NB4 (cell line): ENCODE results near the gene AGAP1.

Experiments
- DNase-seq: peaks from one replicate; pipeline ENCODE4 v3.0.0; 2010; ENCODE audit warnings: low read depth
- H3K4me3 ChIP-seq: one replicate; pipeline ENCODE4 v1.5.1; 2011; ENCODE audit warnings: mild to moderate bottlenecking, low read depth, low read length, moderate library complexity
- CTCF ChIP-seq: IDR thresholded peaks from one replicate; pipeline ENCODE4 v1.5.1; 2012; ENCODE audit warnings: low read depth, low read length
- MAX ChIP-seq: IDR thresholded peaks from 2 replicates; pipeline ENCODE4 v1.6.1; 2011; ENCODE audit warnings: low read depth, low read length
- MYC ChIP-seq: IDR thresholded peaks from 2 replicates; pipeline ENCODE4 v1.6.1; 2011; ENCODE audit warnings: low read depth, low read length
- POLR2A ChIP-seq: IDR thresholded peaks from 2 replicates; pipeline ENCODE4 v1.6.1; 2011; ENCODE audit warnings: mild to moderate bottlenecking; ENCODE audit not compliant: insufficient read length; ENCODE audit errors: extremely low read depth

AGAP1 gene

GRCh38 chr2:235900631-235901030, 406.8 kb downstream of the AGAP1 start:
- DNase-seq, result no peak
- TF ChIP-seq POLR2A (no peak), MYC (no peak), MAX (no peak), CTCF (no peak)
- H3K4me3 ChIP-seq, result no peak overlapping the region

- DNase-seq, result no peak
- H3K4me3 ChIP-seq, result no peak overlapping the region
- TF ChIP-seq POLR2A (no peak), MAX (no peak), MYC (no peak), CTCF (no peak)
These were observed 407.4 kb downstream of the AGAP1 start for GRCh38 chr2:235901243-235901642.

- TF ChIP-seq MYC, result no peak
- H3K4me3 ChIP-seq, result no peak overlapping the region
- DNase-seq, result peak; percentile 15
These were observed 410.1 kb downstream of the AGAP1 start for GRCh38 chr2:235903782-235904584.

- TF ChIP-seq CTCF (no peak), MYC (no peak), MAX (no peak), POLR2A (no peak)
- peak; percentile 30 for DNase-seq
These were observed 410.7 kb downstream of the AGAP1 start for GRCh38 chr2:235904585-235904931.

GRCh38 chr2:235908826-235909225, 415.0 kb downstream of the AGAP1 start:
- TF ChIP-seq POLR2A (no peak), CTCF (no peak), MYC (no peak), MAX (no peak)
- no peak overlapping the region for H3K4me3 ChIP-seq
- DNase-seq, result no peak

More at GRCh38 chr2:235904585-235904931, 410.7 kb downstream of the AGAP1 start:
- no peak overlapping the region for H3K4me3 ChIP-seq

- TF ChIP-seq MAX (no peak), MYC (no peak), CTCF (no peak), POLR2A (no peak)
- DNase-seq, result no peak
- no peak overlapping the region for H3K4me3 ChIP-seq
These were observed 415.5 kb downstream of the AGAP1 start for GRCh38 chr2:235909358-235909757.
